ENCODE measurements around the gene SGPL1. TPM values are rescaled to one million over a fixed set of nuclear protein-coding genes. Genes with fewer than 3 reads are reported as not detected.

Gene SGPL1
- polyA plus RNA-seq, 1 donor from 2014 or later, result 33.4 TPM

GRCh38 chr10:70885931-70886903 is 70.5 kb downstream of the SGPL1 start:
- H3K79me2 ChIP-seq (replicated peaks; ENCODE audit: insufficient read depth, low read length), result no peaks in the 10 kb centered on the region
- H3K9ac ChIP-seq (ENCODE audit: low read length), result no peak overlapping the region
- H4K20me1 ChIP-seq (ENCODE audit: insufficient read depth), result no peaks in the 10 kb centered on the region
- H3K4me2 ChIP-seq (ENCODE audit: low read length), result no peak overlapping the region
- no peak overlapping the region for H3K27ac ChIP-seq (ENCODE audit: low read length)
- no peaks in the 10 kb centered on the region for H3K9me3 ChIP-seq (ENCODE audit: low read length)
- H3K36me3 ChIP-seq (ENCODE audit: insufficient read depth, low read length), result no peaks in the 10 kb centered on the region
- H3K9me2 ChIP-seq (ENCODE audit: insufficient read depth, low read length), result no peaks in the 10 kb centered on the region
- TF ChIP-seq MXI1 (conservative IDR thresholded peaks at IDR 0.05; ENCODE audit: poor library complexity, severe bottlenecking) (no peak), TAF1 (IDR thresholded peaks at IDR 0.05; ENCODE audit: low read depth) (no peak), RAD21 (conservative IDR thresholded peaks at IDR 0.05) (no peak)
- no peaks in the 10 kb centered on the region for H3K27me3 ChIP-seq (ENCODE audit: insufficient read depth, low read depth, low read length)
- H3K4me3 ChIP-seq (ENCODE audit: low read length), result no peak overlapping the region
- H2AFZ ChIP-seq (ENCODE audit: low read depth, low read length), result no peak overlapping the region
- H3F3A ChIP-seq (ENCODE audit: insufficient read depth, low read length, poor library complexity, severe bottlenecking), result no peaks in the 10 kb centered on the region

GRCh38 chr10:70886921-70887665 is 71.3 kb downstream of the SGPL1 start:
- H3K9ac ChIP-seq (ENCODE audit: low read length), result peak overlapping the region; percentile 50
- no peak overlapping the region for H3K27ac ChIP-seq (ENCODE audit: low read length)

More at GRCh38 chr10:70886921-70887665, 71.3 kb downstream of the SGPL1 start:
- Histone ChIP-seq H3K9me2 (ENCODE audit: insufficient read depth, low read length) (no peaks in the 10 kb centered on the region), H3K27me3 (ENCODE audit: insufficient read depth, low read depth, low read length) (no peaks in the 10 kb centered on the region), H3K36me3 (ENCODE audit: insufficient read depth, low read length) (no peaks in the 10 kb centered on the region), H3F3A (ENCODE audit: insufficient read depth, low read length, poor library complexity, severe bottlenecking) (no peaks in the 10 kb centered on the region), H2AFZ (ENCODE audit: low read depth, low read length) (no peak overlapping the region), H3K79me2 (replicated peaks; ENCODE audit: insufficient read depth, low read length) (no peaks in the 10 kb centered on the region), H3K4me2 (ENCODE audit: low read length) (no peak overlapping the region), H4K20me1 (ENCODE audit: insufficient read depth) (no peaks in the 10 kb centered on the region), H3K4me3 (ENCODE audit: low read length) (peak overlapping the region; percentile 70), H3K9me3 (ENCODE audit: low read length) (no peaks in the 10 kb centered on the region)
- TF ChIP-seq CTCF (IDR thresholded peaks at IDR 0.05; ENCODE audit: poor library complexity, severe bottlenecking), result no peak
- TF ChIP-seq SMC3 (conservative IDR thresholded peaks at IDR 0.05; ENCODE audit: poor library complexity), result no peak
- TF ChIP-seq EP300 (conservative IDR thresholded peaks at IDR 0.05; ENCODE audit: poor library complexity, severe bottlenecking), result no peak
- TF ChIP-seq MXI1 (conservative IDR thresholded peaks at IDR 0.05; ENCODE audit: poor library complexity, severe bottlenecking), result no peak
- TF ChIP-seq POLR2AphosphoS5 (IDR thresholded peaks at IDR 0.05), result no peak
- no peak for TF ChIP-seq EZH2 (IDR thresholded peaks at IDR 0.05; ENCODE audit: borderline replicate concordance, insufficient read depth, low read length, poor library complexity, severe bottlenecking)
- no peak for TF ChIP-seq RAD21 (conservative IDR thresholded peaks at IDR 0.05)

Measured in neural cell (in vitro differentiated cells).